HCT116 (cell line): ENCODE measurements around the gene PAPPA2. TPM values are rescaled to one million over a fixed set of nuclear protein-coding genes. Genes with fewer than 3 reads are reported as not detected.

Experiments
- ATAC-seq: fragments of 200-7000 bp; cut with Tn5 transposase; 2 replicates; pipeline ENCODE4 v1.9.1; 2020; ENCODE audit warnings: mild to moderate bottlenecking, moderate library complexity
- BruUV-seq: library from RNA; stranded (reverse); fragments of 400-500 nt; replicated peaks from 2 replicates; lab custom pipeline; 2021; lab: Mats Ljungman, UMichigan
- CTCF ChIA-PET: fragments of 300-600 bp; sonication (Branson Sonifier 250); formaldehyde crosslinking; loops from one replicate; lab custom pipeline; 2021; ENCODE audit warnings: antibody characterized with exemption; lab: Charles Lee
- POLR2A ChIA-PET: fragments of 300-600, 350-600 bp; sonication (Branson Sonifier 250); formaldehyde crosslinking; loops from one replicate; lab custom pipeline; 2021; ENCODE audit warnings: antibody characterized with exemption; lab: Charles Lee
- RAD21 ChIA-PET, 2 experiments: fragments of 300-600 bp; sonication (Branson Sonifier 250); formaldehyde crosslinking; loops; one replicate each; lab custom pipeline; 2023; ENCODE audit warnings: low total read pairs in 2 of 2; ENCODE audit not compliant: uncharacterized antibody in 2 of 2, unreplicated experiment in 2 of 2, low non-redundant PET in 1 of 2; lab: Charles Lee
- DNase-seq: peaks from one replicate; pipeline ENCODE4 v3.0.0-alpha.2; 2010; ENCODE audit warnings: low read depth, low spot score
- H2AFZ ChIP-seq: fragments of 200-600 bp; shearing (Covaris generic), sonication (generic); 2 replicates; pipeline ENCODE4 v1.6.1; 2017; ENCODE audit warnings: low read depth, mixed run types, mixed read lengths, antibody characterized with exemption, low read length; ENCODE audit not compliant: poor library complexity, severe bottlenecking
- H3K27ac ChIP-seq: 2 replicates; pipeline ENCODE4 v1.5.1; 2012; ENCODE audit warnings: low read depth, low read length
- H3K27me3 ChIP-seq: fragments of 200-600 bp; sonication (generic); 2 replicates; pipeline ENCODE4 v1.6.1; 2016; ENCODE audit warnings: mixed run types, low read length, mixed read lengths; ENCODE audit not compliant: insufficient read depth
- H3K36me3 ChIP-seq, 2 experiments: fragments of 200-500 bp in 1 of 2; fragments of 200-600 bp in 1 of 2; sonication (Bioruptor generic) in 1 of 2; sonication (generic) in 1 of 2; 2 replicates each; pipeline versions ENCODE4 v1.5.1 to v1.6.1; 2014 to 2016; ENCODE audit warnings: low read length in 2 of 2, inconsistent platforms in 1 of 2, mixed read lengths in 1 of 2, mixed run types in 1 of 2; ENCODE audit not compliant: insufficient read depth in 2 of 2, control insufficient read depth in 1 of 2
- H3K4me1 ChIP-seq, 2 experiments: fragments of 200-600 bp in 1 of 2; sonication (generic) in 1 of 2; 2 replicates each; pipeline versions ENCODE4 v1.5.1 to v1.6.1; 2012 to 2017; ENCODE audit warnings: low read length in 2 of 2, inconsistent platforms in 1 of 2, mild to moderate bottlenecking in 1 of 2, mixed read lengths in 1 of 2, mixed run types in 1 of 2, moderate library complexity in 1 of 2; ENCODE audit not compliant: insufficient read depth in 2 of 2, control insufficient read depth in 1 of 2
- H3K4me2 ChIP-seq: fragments of 200-600 bp; sonication (generic); 2 replicates; pipeline ENCODE4 v1.6.1; 2017; ENCODE audit warnings: mixed run types, low read length, mixed read lengths
- H3K4me3 ChIP-seq, 2 experiments: fragments of 200-600 bp in 1 of 2; sonication (generic) in 1 of 2; replicated peaks in 1 of 2; 2 replicates each; pipeline ENCODE4 v1.5.1; 2011 to 2016; ENCODE audit warnings: low read length in 2 of 2, control low read depth in 1 of 2, low read depth in 1 of 2, mild to moderate bottlenecking in 1 of 2, mixed read lengths in 1 of 2, mixed run types in 1 of 2
- H3K79me2 ChIP-seq: fragments of 200-600 bp; sonication (generic); 2 replicates; pipeline ENCODE4 v1.6.1; 2017; ENCODE audit warnings: mild to moderate bottlenecking, mixed run types, low read length, moderate library complexity, mixed read lengths; ENCODE audit not compliant: insufficient read depth
- H3K9ac ChIP-seq: fragments of 200-600 bp; sonication (generic); 2 replicates; pipeline ENCODE4 v1.6.1; 2016; ENCODE audit warnings: low read length, mixed read lengths
- H3K9me2 ChIP-seq: fragments of 200-600 bp; sonication (generic), shearing (Covaris generic); 2 replicates; pipeline ENCODE4 v1.6.1; 2017; ENCODE audit warnings: mixed run types, mild to moderate bottlenecking, moderate library complexity; ENCODE audit not compliant: insufficient read depth
- H3K9me3 ChIP-seq, 2 experiments: fragments of 200-500 bp in 1 of 2; fragments of 200-600 bp in 1 of 2; sonication (Bioruptor generic) in 1 of 2; sonication (generic) in 1 of 2; 2 replicates each; pipeline ENCODE4 v1.6.1; 2014 to 2017; ENCODE audit warnings: low read length in 2 of 2, mixed read lengths in 2 of 2, inconsistent platforms in 1 of 2, low read depth in 1 of 2, mild to moderate bottlenecking in 1 of 2, mixed run types in 1 of 2, moderate library complexity in 1 of 2; ENCODE audit not compliant: control insufficient read depth in 1 of 2, insufficient read depth in 1 of 2
- H4K20me1 ChIP-seq: fragments of 200-600 bp; sonication (generic), shearing (Covaris generic); 2 replicates; pipeline ENCODE4 v1.6.1; 2017; ENCODE audit warnings: mixed run types, mild to moderate bottlenecking, moderate library complexity; ENCODE audit not compliant: insufficient read depth
- CBX3 ChIP-seq: IDR thresholded peaks from 2 replicates; pipeline ENCODE4 v1.6.1; 2012; ENCODE audit warnings: low read depth
- CEBPB ChIP-seq: IDR thresholded peaks from 2 replicates; pipeline ENCODE4 v1.6.1; 2012; ENCODE audit warnings: low read depth
- EGR1 ChIP-seq: IDR thresholded peaks from 2 replicates; pipeline ENCODE4 v1.6.1; 2012; ENCODE audit warnings: low read depth
- ELF1 ChIP-seq: IDR thresholded peaks from 2 replicates; pipeline ENCODE4 v1.6.1; 2012; ENCODE audit warnings: low read depth, borderline replicate concordance
- EZH2 ChIP-seq: fragments of 200-600 bp; sonication (generic); IDR thresholded peaks from 2 replicates; pipeline ENCODE4 v1.6.1; 2017; ENCODE audit warnings: antibody characterized with exemption, mixed run types
- FOSL1 ChIP-seq: IDR thresholded peaks from 2 replicates; pipeline ENCODE4 v1.6.1; 2012; ENCODE audit warnings: low read depth
- POLR2A ChIP-seq: IDR thresholded peaks from 2 replicates; pipeline ENCODE4 v1.7.0; 2011; ENCODE audit warnings: borderline replicate concordance; ENCODE audit not compliant: insufficient read depth, insufficient read length; ENCODE audit errors: extremely low read depth
- POLR2AphosphoS5 ChIP-seq: IDR thresholded peaks from 2 replicates; pipeline ENCODE4 v1.6.1; 2011; ENCODE audit warnings: mild to moderate bottlenecking, low read depth, low read length, moderate library complexity
- RAD21 ChIP-seq: IDR thresholded peaks from 2 replicates; pipeline ENCODE4 v1.6.1; 2012; ENCODE audit warnings: low read depth, mild to moderate bottlenecking
- SIN3A ChIP-seq: IDR thresholded peaks from 2 replicates; pipeline ENCODE4 v1.6.1; 2012; ENCODE audit warnings: low read depth
- SP1 ChIP-seq: IDR thresholded peaks from 2 replicates; pipeline ENCODE4 v1.6.1; 2012; ENCODE audit warnings: low read depth
- TCF7L2 ChIP-seq: IDR thresholded peaks from 2 replicates; pipeline ENCODE4 v1.7.0; 2011; ENCODE audit warnings: borderline replicate concordance, inconsistent platforms; ENCODE audit not compliant: insufficient read depth, insufficient read length; ENCODE audit errors: extremely low read depth
- YY1 ChIP-seq: IDR thresholded peaks from 2 replicates; pipeline ENCODE4 v1.6.1; 2011; ENCODE audit warnings: low read length, low read depth, moderate library complexity, mild to moderate bottlenecking; ENCODE audit not compliant: insufficient replicate concordance; ENCODE audit errors: extremely low read depth
- ZBTB33 ChIP-seq: IDR thresholded peaks from 2 replicates; pipeline ENCODE4 v1.6.1; 2011; ENCODE audit warnings: mild to moderate bottlenecking, low read length, moderate library complexity; ENCODE audit not compliant: insufficient replicate concordance; ENCODE audit errors: extremely low read depth
- ZFX ChIP-seq: fragments of 450-650 bp; IDR thresholded peaks from 2 replicates; pipeline ENCODE4 v1.6.1; 2017
- ZNF274 ChIP-seq: fragments of 200-500 bp; sonication (Bioruptor generic); IDR thresholded peaks from 2 replicates; pipeline ENCODE4 v1.6.1; 2014; ENCODE audit warnings: mild to moderate bottlenecking, low read depth, low read length, inconsistent platforms
- intact Hi-C: fragments of 100-400 bp; cut with micrococcal nuclease; formaldehyde crosslinking; loops from 2 replicates; pipeline ENCODE4 v1.10.0; 2022
- total RNA-seq: library from RNA; stranded (reverse); gene quantifications from one replicate; pipeline ENCODE4 v1.2.1, GENCODE V29; 2021; ENCODE audit not compliant: unreplicated experiment
- TF ChIP-seq, protein P1 (sequence below): IDR thresholded peaks from 2 replicates; pipeline ENCODE4 v1.6.1; 2012
- TF ChIP-seq, protein P2 (sequence below): IDR thresholded peaks from 2 replicates; pipeline ENCODE4 v1.6.1; 2012

PAPPA2 gene
- total RNA-seq, 1 experiment from 2014 or later = not detected

GRCh38 chr1:176770066-176770465 is 307.1 kb downstream of the PAPPA2 start:
- no peak for DNase-seq

GRCh38 chr1:176773038-176773437 is 310.1 kb downstream of the PAPPA2 start:
- BruUV-seq = no TSS peak
- DNase-seq (no peak), ATAC-seq (no peak)
- H3K9ac ChIP-seq = no peak overlapping the region
- peaks cover 35% of the 10 kb centered on the region for H3K27me3 ChIP-seq
- TF ChIP-seq YY1 (no peak), CEBPB (no peak), ZBTB33 (no peak), FOSL1 (no peak), SP1 (no peak), RAD21 (no peak), CBX3 (no peak), EGR1 (no peak), POLR2A (no peak)
- intact Hi-C loops = no loop called here
- H3K4me2 ChIP-seq = no peak overlapping the region
- no peaks in the 10 kb centered on the region for H3K79me2 ChIP-seq
- no peak overlapping the region for H3K27ac ChIP-seq
- no peak overlapping the region for H2AFZ ChIP-seq
- H3K9me3 ChIP-seq = no peaks in the 10 kb centered on the region
- ChIA-PET CTCF (no interaction called here), RAD21 (no interaction called here), POLR2A (no interaction called here)
- H3K9me2 ChIP-seq = no peaks in the 10 kb centered on the region
- no peaks in the 10 kb centered on the region for H3K4me1 ChIP-seq
- H3K36me3 ChIP-seq = no peaks in the 10 kb centered on the region
- H3K4me3 ChIP-seq = no peak overlapping the region
- no peaks in the 10 kb centered on the region for H4K20me1 ChIP-seq

More at GRCh38 chr1:176770066-176770465, 307.1 kb downstream of the PAPPA2 start:
- Histone ChIP-seq H3K4me2 (no peak overlapping the region), H3K9me2 (no peaks in the 10 kb centered on the region), H3K36me3 (no peaks in the 10 kb centered on the region), H3K79me2 (no peaks in the 10 kb centered on the region), H3K9ac (no peak overlapping the region), H3K27ac (no peak overlapping the region), H3K4me3 (no peak overlapping the region), H3K4me1 (no peaks in the 10 kb centered on the region), H4K20me1 (no peaks in the 10 kb centered on the region), H3K27me3 (peaks cover 31% of the 10 kb centered on the region), H3K9me3 (no peaks in the 10 kb centered on the region), H2AFZ (no peak overlapping the region)
- ChIA-PET CTCF (no interaction called here), POLR2A (no interaction called here), RAD21 (no interaction called here)
- no peak for ATAC-seq
- no TSS peak for BruUV-seq
- TF ChIP-seq SIN3A (no peak), ELF1 (no peak), RAD21 (no peak), CBX3 (no peak), ZFX (no peak), ZNF274 (no peak), POLR2A (no peak), POLR2AphosphoS5 (no peak), TCF7L2 (no peak), YY1 (no peak), EZH2 (no peak), SP1 (no peak), FOSL1 (no peak), CEBPB (no peak)
- TF ChIP-seq, protein P1, sequence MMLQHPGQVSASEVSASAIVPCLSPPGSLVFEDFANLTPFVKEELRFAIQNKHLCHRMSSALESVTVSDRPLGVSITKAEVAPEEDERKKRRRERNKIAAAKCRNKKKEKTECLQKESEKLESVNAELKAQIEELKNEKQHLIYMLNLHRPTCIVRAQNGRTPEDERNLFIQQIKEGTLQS = no peak
- TF ChIP-seq, protein P2, sequence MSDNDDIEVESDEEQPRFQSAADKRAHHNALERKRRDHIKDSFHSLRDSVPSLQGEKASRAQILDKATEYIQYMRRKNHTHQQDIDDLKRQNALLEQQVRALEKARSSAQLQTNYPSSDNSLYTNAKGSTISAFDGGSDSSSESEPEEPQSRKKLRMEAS = no peak
- intact Hi-C loops = no loop called here
